ENCODE measurements around the gene DUSP14.

DUSP14 gene

GRCh38 chr17:37475731-37476420 is 13.8 kb upstream of the DUSP14 start:
- Mint-ChIP-seq H3K4me3 (no peak overlapping the region), H3K27ac (no peak overlapping the region), H3K9me3 (no peaks in the 10 kb centered on the region), H3K27me3 (ENCODE audit: low read depth) (no peaks in the 10 kb centered on the region), H3K36me3 (ENCODE audit: low read depth) (peaks cover 33% of the 10 kb centered on the region), H3K4me1 (ENCODE audit: low read depth) (no peaks in the 10 kb centered on the region)

- Mint-ChIP-seq H3K27ac (no peak overlapping the region), H3K4me3 (no peak overlapping the region), H3K9me3 (no peaks in the 10 kb centered on the region), H3K36me3 (ENCODE audit: low read depth) (peaks cover 29% of the 10 kb centered on the region), H3K4me1 (ENCODE audit: low read depth) (no peaks in the 10 kb centered on the region), H3K27me3 (ENCODE audit: low read depth) (no peaks in the 10 kb centered on the region)
Observed at GRCh38 chr17:37476431-37477120, 13.1 kb upstream of the DUSP14 start.

- no peak overlapping the region for H3K27ac Mint-ChIP-seq
- H3K4me1 Mint-ChIP-seq (ENCODE audit: low read depth), result peaks cover 3% of the 10 kb centered on the region
- H3K27me3 Mint-ChIP-seq (ENCODE audit: low read depth), result no peaks in the 10 kb centered on the region
- no peaks in the 10 kb centered on the region for H3K9me3 Mint-ChIP-seq
- H3K36me3 Mint-ChIP-seq (ENCODE audit: low read depth), result peaks cover 27% of the 10 kb centered on the region
- no peak overlapping the region for H3K4me3 Mint-ChIP-seq
Observed at GRCh38 chr17:37478187-37478586, 11.5 kb upstream of the DUSP14 start.

- peaks cover 22% of the 10 kb centered on the region for H3K36me3 Mint-ChIP-seq (ENCODE audit: low read depth)
- H3K27me3 Mint-ChIP-seq (ENCODE audit: low read depth), result no peaks in the 10 kb centered on the region
- no peak overlapping the region for H3K27ac Mint-ChIP-seq
- H3K4me3 Mint-ChIP-seq, result no peak overlapping the region
- no peaks in the 10 kb centered on the region for H3K9me3 Mint-ChIP-seq
- peaks cover 10% of the 10 kb centered on the region for H3K4me1 Mint-ChIP-seq (ENCODE audit: low read depth)
Observed at GRCh38 chr17:37479025-37479424, 10.7 kb upstream of the DUSP14 start.

- Mint-ChIP-seq H3K4me1 (ENCODE audit: low read depth) (peaks cover 10% of the 10 kb centered on the region), H3K4me3 (no peak overlapping the region), H3K27me3 (ENCODE audit: low read depth) (no peaks in the 10 kb centered on the region), H3K27ac (no peak overlapping the region), H3K9me3 (no peaks in the 10 kb centered on the region), H3K36me3 (ENCODE audit: low read depth) (peaks cover 22% of the 10 kb centered on the region)
Observed at GRCh38 chr17:37480427-37480826, 9.3 kb upstream of the DUSP14 start.

GRCh38 chr17:37481001-37481665 is 8.6 kb upstream of the DUSP14 start:
- Mint-ChIP-seq H3K9me3 (no peaks in the 10 kb centered on the region), H3K4me1 (ENCODE audit: low read depth) (peaks cover 10% of the 10 kb centered on the region), H3K36me3 (ENCODE audit: low read depth) (peaks cover 18% of the 10 kb centered on the region), H3K27me3 (ENCODE audit: low read depth) (no peaks in the 10 kb centered on the region), H3K27ac (no peak overlapping the region), H3K4me3 (no peak overlapping the region)

- Mint-ChIP-seq H3K27ac (no peak overlapping the region), H3K27me3 (ENCODE audit: low read depth) (no peaks in the 10 kb centered on the region), H3K4me1 (ENCODE audit: low read depth) (peaks cover 16% of the 10 kb centered on the region), H3K36me3 (ENCODE audit: low read depth) (peaks cover 11% of the 10 kb centered on the region), H3K9me3 (no peaks in the 10 kb centered on the region), H3K4me3 (no peak overlapping the region)
Observed at GRCh38 chr17:37483311-37484039, 6.2 kb upstream of the DUSP14 start.

- H3K27ac Mint-ChIP-seq, result no peak overlapping the region
- peaks cover 2% of the 10 kb centered on the region for H3K36me3 Mint-ChIP-seq (ENCODE audit: low read depth)
- H3K4me3 Mint-ChIP-seq, result no peak overlapping the region
- H3K4me1 Mint-ChIP-seq (ENCODE audit: low read depth), result peaks cover 27% of the 10 kb centered on the region
- no peaks in the 10 kb centered on the region for H3K9me3 Mint-ChIP-seq
- peaks cover 3% of the 10 kb centered on the region for H3K27me3 Mint-ChIP-seq (ENCODE audit: low read depth)
Observed at GRCh38 chr17:37485938-37486570, 3.6 kb upstream of the DUSP14 start.

- H3K4me1 Mint-ChIP-seq (ENCODE audit: low read depth), result peaks cover 31% of the 10 kb centered on the region
- peak overlapping the region; percentile 90 for H3K27ac Mint-ChIP-seq
- peak overlapping the region; percentile 92 for H3K4me3 Mint-ChIP-seq
- no peaks in the 10 kb centered on the region for H3K9me3 Mint-ChIP-seq
- H3K36me3 Mint-ChIP-seq (ENCODE audit: low read depth), result peaks cover 2% of the 10 kb centered on the region
- peaks cover 3% of the 10 kb centered on the region for H3K27me3 Mint-ChIP-seq (ENCODE audit: low read depth)
Observed at GRCh38 chr17:37488009-37488604, 1.6 kb upstream of the DUSP14 start.

- Mint-ChIP-seq H3K4me1 (ENCODE audit: low read depth) (peaks cover 27% of the 10 kb centered on the region), H3K9me3 (no peaks in the 10 kb centered on the region), H3K27ac (peak overlapping the region; percentile 90), H3K27me3 (ENCODE audit: low read depth) (peaks cover 3% of the 10 kb centered on the region), H3K36me3 (ENCODE audit: low read depth) (peaks cover under 1% of the 10 kb centered on the region), H3K4me3 (peak overlapping the region; percentile 92)
Observed at GRCh38 chr17:37488607-37489196, 989 bp upstream of the DUSP14 start.

GRCh38 chr17:37490022-37490587 is 414 bp downstream of the DUSP14 start:
- Mint-ChIP-seq H3K9me3 (no peaks in the 10 kb centered on the region), H3K27ac (peak overlapping the region; percentile 82), H3K4me3 (peak overlapping the region; percentile 88), H3K36me3 (ENCODE audit: low read depth) (no peaks in the 10 kb centered on the region), H3K4me1 (ENCODE audit: low read depth) (peaks cover 24% of the 10 kb centered on the region), H3K27me3 (ENCODE audit: low read depth) (peaks cover 3% of the 10 kb centered on the region)

- peak overlapping the region; percentile 88 for H3K4me3 Mint-ChIP-seq
- H3K27me3 Mint-ChIP-seq (ENCODE audit: low read depth), result peaks cover 3% of the 10 kb centered on the region
Observed at GRCh38 chr17:37490638-37491614, 1.2 kb downstream of the DUSP14 start.

More at GRCh38 chr17:37490638-37491614, 1.2 kb downstream of the DUSP14 start:
- Mint-ChIP-seq H3K9me3 (no peaks in the 10 kb centered on the region), H3K4me1 (ENCODE audit: low read depth) (peaks cover 24% of the 10 kb centered on the region), H3K27ac (peak overlapping the region; percentile 82), H3K36me3 (ENCODE audit: low read depth) (no peaks in the 10 kb centered on the region)
